ENCODE data around the gene SAC3D1.
"Not testable (repeated sequence)": the region's sequence is repeated elsewhere in the genome, so short reads cannot be mapped to it uniquely, and the experiment has no call there.

SAC3D1 gene

GRCh38 chr11:65040847-65041622, at the start of gene SAC3D1:
Gene SAC3D1, plus strand, starts transcription at chr11:65041210. Its CDS starts 83 bp downstream, at chr11:65041293.
- peak; percentile 78 to 86 for DNase-seq (ENCODE audit: low read depth in 2 of 2)

- DNase-seq (ENCODE audit: low read depth in 2 of 2) = no peak
Measured at GRCh38 chr11:64994318-64994717, 46.7 kb upstream of the SAC3D1 start.

- no peak for DNase-seq (ENCODE audit: low read depth in 2 of 2)
Measured at GRCh38 chr11:64996327-64996709, 44.7 kb upstream of the SAC3D1 start.

- DNase-seq (ENCODE audit: low read depth in 2 of 2) = peak in 1 of 2 experiments; percentile 13
Measured at GRCh38 chr11:64996710-64997380, 44.2 kb upstream of the SAC3D1 start, which contains the start of gene BATF2. Gene BATF2, minus strand, starts transcription at chr11:64996971. Its CDS starts 57 bp downstream, at chr11:64996914.

- no peak for DNase-seq (ENCODE audit: low read depth in 2 of 2)
Measured at GRCh38 chr11:64998141-64998540, 42.9 kb upstream of the SAC3D1 start.

GRCh38 chr11:64998690-64999431, 42.1 kb upstream of the SAC3D1 start:
- no peak for DNase-seq (ENCODE audit: low read depth in 2 of 2)

GRCh38 chr11:64999478-64999877, 41.5 kb upstream of the SAC3D1 start:
- DNase-seq (ENCODE audit: low read depth in 2 of 2) = no peak

GRCh38 chr11:65002706-65003105, 38.3 kb upstream of the SAC3D1 start:
- DNase-seq (ENCODE audit: low read depth in 2 of 2) = no peak

- no peak for DNase-seq (ENCODE audit: low read depth in 2 of 2)
Measured at GRCh38 chr11:65003282-65003681, 37.7 kb upstream of the SAC3D1 start.

GRCh38 chr11:65003968-65004367, 37.0 kb upstream of the SAC3D1 start:
- not testable (repeated sequence) for DNase-seq (ENCODE audit: low read depth in 2 of 2)

GRCh38 chr11:65008016-65008415, 33.0 kb upstream of the SAC3D1 start:
- no peak for DNase-seq (ENCODE audit: low read depth in 2 of 2)

- DNase-seq (ENCODE audit: low read depth in 2 of 2) = no peak
Measured at GRCh38 chr11:65008873-65009272, 32.1 kb upstream of the SAC3D1 start.

- DNase-seq (ENCODE audit: low read depth in 2 of 2) = peak; percentile 65 to 75
Measured at GRCh38 chr11:65013130-65013887, 27.7 kb upstream of the SAC3D1 start.

- peak; percentile 69 to 73 for DNase-seq (ENCODE audit: low read depth in 2 of 2)
Measured at GRCh38 chr11:65013888-65014725, 26.9 kb upstream of the SAC3D1 start, which contains the start of gene ARL2. Gene ARL2, plus strand, starts transcription at chr11:65014160. Its CDS starts 48 bp downstream, at chr11:65014208.

- DNase-seq (ENCODE audit: low read depth in 2 of 2) = no peak
Measured at GRCh38 chr11:65014726-65015227, 26.2 kb upstream of the SAC3D1 start.

- no peak for DNase-seq (ENCODE audit: low read depth in 2 of 2)
Measured at GRCh38 chr11:65016705-65017104, 24.3 kb upstream of the SAC3D1 start.

- DNase-seq (ENCODE audit: low read depth in 2 of 2) = no peak
Measured at GRCh38 chr11:65017937-65018336, 23.1 kb upstream of the SAC3D1 start.

GRCh38 chr11:65019824-65020223, 21.2 kb upstream of the SAC3D1 start:
- DNase-seq (ENCODE audit: low read depth in 2 of 2) = no peak

GRCh38 chr11:65021003-65021402, 20.0 kb upstream of the SAC3D1 start:
- DNase-seq (ENCODE audit: low read depth in 2 of 2) = no peak

GRCh38 chr11:65021509-65021908, 19.5 kb upstream of the SAC3D1 start:
- no peak for DNase-seq (ENCODE audit: low read depth in 2 of 2)
